Occipital lobe (tissue), 2 donors: ENCODE data around the gene NLRP5. TPM values are rescaled to one million over a fixed set of nuclear protein-coding genes. Genes with fewer than 3 reads are reported as not detected.

Experiments used
- DNase-seq: peaks from one replicate; lab custom pipeline; 2025; lab: John Stamatoyannopoulos, UW
- total RNA-seq: library from RNA; depleted of rRNA; stranded (reverse); fragments of >200 nt; gene quantifications from one replicate; pipeline ENCODE4 v1.2.3, GENCODE V29; 2014

Gene NLRP5
- total RNA-seq, 1 donor from 2014 or later: not detected

DNA sequence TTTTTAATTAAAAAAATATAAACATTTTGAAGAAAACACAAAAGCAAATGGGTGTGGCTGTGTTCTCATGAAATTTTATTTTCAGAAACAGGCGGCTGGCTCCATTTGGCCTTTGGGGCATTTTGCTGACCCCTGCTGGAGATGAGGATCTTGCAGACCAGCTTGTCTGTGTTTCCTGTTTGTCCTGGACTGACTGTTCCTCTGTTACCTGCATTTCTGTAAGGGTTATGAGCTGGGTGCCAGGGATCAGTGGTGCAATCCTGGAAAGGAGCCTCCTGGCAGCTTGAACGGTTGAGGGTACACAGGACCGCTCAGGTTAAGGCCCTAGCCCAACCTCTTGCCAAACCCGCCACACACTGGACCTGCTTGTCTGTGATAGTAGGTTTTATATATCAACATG is 84.6 kb downstream of the NLRP5 start:
- DNase-seq: no peak

DNA sequence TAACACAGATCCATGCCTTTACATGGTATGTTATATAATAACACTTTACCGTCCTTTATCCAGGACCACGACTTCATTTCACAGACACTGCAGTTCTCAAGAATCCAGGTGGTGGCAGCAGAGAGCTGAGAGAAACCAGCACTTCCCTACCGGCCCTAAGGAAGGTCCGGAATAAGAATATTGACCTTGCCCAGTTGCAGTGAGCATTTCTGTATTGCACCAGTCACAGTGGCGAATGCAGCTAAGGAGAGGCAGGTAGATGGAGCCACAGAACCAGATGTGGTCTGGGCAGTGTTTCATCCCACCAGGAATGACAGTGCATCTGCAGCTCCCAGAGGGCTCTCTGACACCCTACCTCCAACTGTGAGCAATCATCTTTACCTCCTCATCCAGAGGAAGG is 89.9 kb downstream of the NLRP5 start:
- DNase-seq: no peak

DNA sequence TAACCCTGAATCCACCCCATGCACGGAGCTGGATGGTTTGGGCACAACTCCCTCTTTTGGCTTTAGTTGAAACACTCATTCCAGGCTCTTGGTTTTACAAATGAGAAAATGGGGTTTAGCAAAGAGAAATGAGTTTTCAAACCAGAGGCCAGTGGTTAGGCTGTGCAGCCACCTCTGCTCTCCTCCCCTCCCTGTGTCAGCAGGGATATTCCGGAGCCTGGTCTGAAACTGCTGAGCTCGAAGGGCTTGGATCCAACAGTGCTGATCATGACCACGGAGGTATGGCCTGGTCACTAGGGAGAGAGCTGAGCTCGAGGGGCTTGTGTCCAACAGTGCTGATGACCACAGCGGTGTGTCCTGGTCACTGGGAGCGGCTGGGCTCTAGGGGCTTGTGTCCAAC is 93.0 kb downstream of the NLRP5 start:
- DNase-seq: no peak

DNA sequence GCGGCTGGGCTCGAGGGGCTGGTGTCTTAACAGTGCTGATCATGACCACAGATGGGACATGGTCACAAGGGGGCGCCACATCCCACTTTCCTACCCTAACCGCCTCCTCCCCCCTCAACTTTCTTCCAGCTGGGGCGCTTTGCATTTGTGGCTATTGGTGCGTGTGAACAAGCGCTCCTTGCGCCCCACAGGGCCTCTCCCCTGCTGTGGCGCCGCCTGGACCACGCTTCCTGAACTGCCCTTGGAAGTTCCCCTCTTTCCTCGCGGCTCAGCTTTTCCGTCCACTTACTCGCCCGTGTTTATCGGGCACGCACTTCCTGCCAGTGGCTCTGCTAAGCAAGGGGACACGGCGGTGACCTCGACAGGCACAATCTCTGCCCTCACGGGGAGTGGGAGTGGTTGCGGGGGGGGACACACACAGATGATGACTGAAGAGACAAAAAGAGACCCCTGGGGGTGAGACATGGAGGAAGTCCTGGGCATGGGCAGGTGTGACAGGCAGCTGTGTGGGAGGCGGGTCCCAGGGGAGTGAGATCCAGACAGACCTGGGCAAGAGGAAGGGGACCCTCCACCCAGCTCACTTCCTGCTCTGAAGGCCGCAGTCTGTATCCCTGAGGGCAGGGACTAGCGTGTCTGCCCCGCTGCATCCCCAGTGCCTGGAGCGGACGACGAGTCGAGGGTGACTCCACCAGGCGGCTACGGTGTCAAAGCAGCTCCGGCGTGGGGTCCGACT is 94.3 kb downstream of the NLRP5 start:
- DNase-seq: peak; percentile 28

DNA sequence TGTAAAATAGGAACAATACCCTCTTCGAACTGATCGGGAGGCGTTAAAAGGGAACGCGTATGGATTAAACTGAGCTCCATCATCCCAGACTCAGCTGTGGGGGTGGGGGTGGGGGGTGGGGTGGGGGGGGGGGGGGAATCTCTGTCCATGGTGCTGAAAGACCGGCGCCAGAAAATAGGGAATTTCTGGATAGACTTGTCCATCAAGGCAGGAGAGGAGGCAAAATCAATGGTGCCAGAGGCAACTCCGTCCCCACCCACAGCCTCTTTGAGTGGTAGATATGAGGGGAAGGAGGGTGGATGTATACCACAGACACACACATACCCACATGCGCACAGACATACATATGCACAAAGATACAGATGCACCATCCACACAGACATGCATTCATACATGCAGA is 97.1 kb downstream of the NLRP5 start:
- no peak for DNase-seq

DNA sequence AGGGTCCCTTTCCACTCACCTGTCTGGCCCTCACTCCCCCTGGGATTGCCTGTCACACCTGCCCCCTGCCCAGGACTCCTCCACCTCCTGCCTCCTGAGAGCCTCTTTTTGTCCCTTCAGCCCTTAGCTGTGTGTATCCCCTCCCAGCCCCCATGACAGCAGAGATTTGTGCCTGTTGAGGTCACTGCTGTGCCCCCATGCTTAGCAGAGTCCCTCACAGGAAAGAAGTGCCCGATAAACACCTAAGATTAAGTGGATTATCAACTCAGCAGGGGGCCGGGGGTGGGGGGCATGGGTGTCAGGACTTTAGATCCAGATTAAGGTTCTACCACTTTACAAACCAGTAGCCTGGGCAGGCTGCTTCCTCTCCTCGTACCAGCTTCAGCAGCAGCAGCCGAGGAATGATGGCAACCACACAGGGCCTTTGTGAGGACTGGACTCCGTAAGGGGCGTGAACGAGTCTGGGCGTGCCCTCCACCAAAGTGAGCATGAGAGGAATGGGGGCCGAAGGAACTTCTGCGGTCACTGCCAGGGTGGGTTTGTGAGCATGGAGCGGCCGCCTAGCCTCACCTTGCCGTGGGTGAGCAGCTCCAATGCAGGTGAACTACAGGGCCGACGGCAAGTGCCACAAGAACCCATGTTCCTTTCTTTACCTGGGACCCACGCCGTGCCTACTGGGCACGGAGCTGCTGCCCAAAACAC is 98.4 kb downstream of the NLRP5 start:
- no peak for DNase-seq

DNA sequence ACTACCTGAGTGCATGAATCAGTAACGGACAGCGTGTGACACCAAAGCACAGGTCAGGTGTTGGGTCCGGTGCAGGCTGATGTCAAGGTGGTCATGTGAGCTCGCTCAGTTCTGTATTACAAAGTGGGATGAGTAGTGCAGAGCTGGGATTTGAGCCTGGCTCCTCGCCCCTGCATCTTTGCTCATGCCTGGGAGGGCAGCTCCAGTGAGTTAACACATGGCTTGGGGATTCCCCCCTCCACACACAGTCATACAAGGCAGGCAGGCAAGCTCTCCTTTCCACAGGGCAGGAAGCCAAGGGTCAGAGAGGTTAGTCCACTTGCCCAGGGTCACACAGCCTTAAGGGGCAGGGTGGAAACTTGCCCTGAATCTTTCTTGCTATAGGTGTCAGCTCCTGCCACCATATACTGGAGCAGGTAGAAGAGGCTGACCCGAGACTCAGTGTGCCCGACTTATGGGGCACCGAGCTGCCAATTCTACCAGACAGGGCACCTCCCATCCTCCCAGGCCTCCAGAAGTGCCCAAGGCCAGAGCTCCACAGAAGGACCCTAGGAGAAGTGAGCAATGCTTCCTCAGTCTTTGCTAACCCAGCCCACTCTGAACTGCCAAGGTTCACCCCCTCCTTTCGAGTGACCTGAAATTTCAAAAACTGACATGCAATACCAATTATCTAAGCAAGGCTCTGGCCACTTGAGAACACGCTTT is 99.1 kb downstream of the NLRP5 start:
- no peak for DNase-seq

DNA sequence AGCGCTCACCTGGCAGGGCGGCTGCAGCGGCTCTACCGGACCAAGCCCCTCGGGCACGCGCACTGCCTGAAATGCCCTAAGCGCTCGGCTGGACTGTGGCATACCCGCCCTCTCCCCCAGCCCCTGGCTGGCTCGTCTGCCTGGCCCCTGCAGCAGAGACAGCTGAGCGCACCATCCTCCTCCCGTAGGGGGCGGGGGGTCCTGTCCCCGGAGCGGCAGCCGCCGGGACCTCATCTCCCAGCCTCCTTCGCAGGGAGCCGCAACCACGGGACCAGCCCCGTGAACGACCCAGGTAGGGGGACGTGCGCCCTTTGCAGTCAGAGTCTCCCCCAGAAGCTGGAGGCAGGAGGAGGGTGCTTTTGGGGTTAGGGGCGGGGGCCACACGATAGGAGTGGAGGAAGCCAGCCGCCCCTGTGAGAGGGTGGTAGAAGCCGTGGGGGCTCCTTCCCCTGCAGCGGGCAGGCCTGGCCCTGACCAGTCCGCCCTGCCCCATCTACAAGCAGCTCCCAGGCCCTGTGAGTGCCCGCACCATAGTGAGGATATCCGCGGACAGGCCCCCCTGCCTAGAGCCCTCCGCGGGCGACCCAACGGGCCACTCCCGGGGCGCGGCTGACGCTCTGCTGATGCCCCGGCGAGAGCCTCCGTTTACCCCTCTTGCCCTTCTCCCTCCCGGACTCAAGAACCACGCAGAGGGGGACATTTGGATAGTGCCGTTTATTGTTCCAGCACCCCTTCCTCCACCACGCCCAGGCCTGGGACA is 100.3 kb downstream of the NLRP5 start:
- DNase-seq: no peak

DNA sequence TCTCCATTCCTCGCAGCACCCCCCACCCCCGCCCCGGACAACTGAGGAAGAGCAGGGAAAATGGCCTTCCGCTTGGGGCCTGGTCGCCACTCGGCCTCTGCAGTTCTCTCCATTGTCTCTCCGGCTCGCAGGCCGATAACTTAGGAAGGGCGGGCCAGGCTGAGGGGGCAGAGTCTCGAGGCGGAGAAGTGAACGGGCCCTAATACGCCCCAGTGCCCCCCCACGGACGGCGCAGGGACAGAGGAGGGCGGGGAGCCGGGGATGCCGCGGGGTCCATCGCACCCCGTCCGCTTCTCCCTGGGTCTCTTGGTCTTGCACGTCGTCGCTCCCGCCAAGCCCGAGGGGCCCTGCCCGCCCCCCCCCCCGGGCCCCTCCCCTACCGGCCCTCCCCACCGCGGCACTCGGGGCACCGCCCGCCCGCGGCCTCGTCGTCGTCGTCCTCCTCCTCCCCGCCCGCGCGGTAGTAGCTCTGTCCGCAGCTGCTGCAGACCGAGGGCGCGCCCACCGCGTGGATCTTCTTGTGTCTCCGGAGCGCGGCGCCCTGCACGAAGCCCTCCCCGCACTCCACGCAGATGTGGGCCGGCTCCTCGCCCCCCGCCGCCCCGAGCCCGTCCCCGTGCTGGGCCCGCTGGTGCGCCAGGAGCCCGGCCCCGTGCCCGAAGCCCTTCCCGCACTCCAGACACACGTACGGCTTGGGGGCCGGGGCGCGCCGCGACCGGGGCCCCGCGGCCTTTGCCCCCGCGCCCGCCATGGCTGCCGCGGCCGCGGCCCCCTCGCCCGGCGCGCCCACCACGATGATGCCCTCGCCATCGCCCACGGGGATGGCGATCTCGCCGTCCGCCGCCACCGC is 101.3 kb downstream of the NLRP5 start:
- DNase-seq: no peak

DNA sequence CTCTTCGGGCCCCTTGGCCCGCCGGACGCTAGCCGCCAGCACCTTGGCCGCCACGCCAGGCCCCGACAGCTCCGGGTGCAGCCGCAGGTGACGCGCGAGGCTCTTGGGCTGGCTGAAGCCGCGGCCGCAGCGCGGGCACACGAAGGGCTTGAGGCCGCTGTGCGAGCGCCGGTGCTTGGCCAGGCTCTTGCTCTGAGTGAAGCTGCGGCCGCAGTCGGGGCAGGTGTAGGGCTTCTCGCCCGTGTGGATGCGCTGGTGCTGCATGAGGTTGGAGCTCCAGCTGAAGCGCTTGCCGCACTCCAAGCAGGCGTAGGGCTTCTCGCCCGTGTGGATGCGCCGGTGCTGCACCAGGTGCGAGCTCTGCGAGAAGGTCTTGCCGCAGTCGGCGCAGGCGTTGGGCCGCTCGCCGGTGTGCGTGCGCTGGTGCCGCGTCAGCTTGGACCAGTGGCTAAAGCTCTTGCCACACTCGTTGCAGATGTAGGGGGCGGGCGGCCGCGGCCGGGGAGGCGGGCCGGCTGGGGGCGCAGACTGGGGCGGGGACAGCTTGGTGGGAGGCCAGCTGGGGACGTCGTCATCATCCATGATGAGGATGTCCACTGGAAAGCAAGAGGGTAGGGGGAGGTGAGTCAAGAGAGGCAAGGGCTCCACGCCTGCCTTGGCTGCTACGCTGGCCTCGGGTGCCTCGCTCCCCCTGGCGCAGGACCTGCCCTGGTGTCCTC is 102.1 kb downstream of the NLRP5 start:
- DNase-seq: no peak

DNA sequence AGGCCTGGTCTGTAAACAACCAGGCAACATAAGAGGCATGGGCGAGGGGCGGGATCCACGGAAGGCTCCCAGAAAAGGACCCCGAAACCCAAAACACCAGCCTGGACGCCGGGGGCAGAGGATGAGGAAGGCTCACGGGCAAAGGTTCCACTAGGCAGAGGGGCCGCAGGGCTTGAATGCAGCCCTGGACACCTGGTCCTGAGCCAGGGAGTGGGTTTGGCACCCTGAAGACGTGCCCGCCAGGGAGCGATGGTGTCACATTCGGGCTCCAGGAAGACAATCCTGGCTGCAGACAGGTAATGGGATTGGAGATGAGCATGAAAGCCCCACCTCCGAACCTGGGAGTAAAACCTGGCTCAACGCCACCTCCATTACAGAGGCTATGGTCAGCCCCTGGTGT is 102.8 kb downstream of the NLRP5 start:
- DNase-seq: no peak

DNA sequence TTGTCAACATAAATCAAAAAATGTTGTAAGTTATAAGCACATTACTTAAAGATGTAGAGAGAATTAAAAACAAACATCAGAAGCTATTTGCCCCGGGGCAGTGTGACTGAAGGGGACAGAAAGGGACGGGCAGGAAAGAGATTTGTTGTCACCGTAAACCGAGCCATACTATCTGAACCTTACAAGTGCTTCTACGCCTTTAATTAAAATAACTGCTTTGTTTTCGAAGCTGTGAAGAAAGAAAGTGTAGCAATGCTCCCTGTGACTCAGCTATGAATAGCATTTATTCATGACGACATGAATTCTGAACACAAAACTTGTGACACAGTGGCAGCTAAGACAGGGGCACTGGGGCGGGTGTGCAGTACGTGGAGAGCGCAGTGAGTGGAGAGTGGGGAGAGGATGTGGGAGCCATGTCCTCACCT is 104.5 kb downstream of the NLRP5 start:
- DNase-seq: no peak

DNA sequence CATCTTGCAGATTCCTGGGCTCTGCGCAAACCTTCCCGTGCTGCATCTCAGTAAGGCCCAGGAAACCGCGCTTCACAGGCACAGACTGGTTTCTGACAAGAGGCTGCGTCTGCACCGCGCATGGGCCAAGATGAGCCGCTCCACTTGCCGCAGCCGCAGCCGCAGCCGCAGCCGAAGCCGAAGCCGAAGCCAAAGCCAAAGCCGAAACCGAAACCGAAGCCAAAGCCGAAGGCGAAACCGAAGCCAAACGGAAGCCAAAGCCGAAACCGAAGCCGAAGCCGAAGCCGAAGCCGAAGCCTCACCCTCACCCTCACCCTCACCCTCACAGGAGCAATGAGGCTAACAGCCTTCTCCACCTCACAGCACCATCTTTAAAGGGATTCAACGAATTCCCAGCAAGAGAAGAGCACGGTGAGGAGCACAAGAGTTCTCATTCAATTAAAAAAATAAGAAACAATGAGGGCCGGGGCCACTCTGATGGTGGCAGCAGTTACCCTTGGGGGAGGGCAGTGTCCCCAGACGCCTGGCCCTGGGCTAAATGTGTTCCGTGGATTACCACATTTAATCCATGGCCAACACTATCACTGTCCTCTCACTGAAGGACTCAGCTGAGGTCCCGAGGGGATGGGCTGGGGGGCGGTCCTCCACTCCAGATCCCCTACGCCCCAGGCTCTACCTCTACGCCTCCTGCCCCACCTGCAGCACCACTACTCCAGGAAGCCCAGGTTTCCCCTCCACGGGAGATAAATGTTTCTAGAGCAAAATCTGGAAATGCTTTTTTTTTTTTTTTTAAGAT is 105.4 kb downstream of the NLRP5 start:
- DNase-seq: no peak

DNA sequence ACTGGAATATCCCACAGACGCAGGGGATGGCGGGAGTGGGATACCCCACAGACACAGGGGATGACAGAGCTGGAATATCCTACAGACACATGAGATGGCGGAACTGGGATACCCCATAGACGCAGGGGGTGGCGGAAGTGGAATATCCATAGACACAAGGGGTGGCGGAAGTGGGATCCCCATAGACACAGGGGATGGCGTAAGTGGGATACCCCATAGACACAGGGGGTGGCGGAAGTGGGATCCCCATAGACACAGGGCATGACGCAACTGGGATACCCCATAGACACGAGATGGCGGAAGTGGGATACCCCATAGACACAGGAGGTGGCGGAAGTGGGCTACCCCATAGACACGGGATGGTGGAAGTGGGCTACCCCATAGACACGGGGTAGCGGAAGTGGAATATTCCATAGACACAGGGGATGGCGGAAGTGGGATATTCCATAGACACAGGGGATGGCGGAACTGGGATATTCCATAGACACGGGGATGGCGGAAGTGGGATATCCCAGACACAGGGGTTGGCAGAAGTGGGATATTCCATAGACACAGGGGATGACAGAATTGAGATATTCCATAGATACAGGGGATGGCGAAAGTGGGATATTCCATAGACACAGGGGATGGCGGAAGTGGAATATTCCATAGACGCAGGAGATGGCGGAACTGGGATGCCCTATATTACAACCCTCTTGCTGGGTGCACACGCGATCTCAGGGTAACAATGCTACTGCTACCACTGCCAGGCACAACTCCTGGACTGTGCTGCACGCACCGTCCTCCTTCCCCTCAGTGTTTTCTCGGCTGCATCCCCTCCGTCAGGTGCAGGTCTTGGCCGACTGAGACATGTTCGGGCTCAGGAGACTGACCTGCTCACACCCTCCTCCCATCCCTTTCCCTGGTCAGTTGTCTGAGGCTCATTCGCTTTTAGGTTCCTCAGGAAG is 106.4 kb downstream of the NLRP5 start:
- DNase-seq: no peak

DNA sequence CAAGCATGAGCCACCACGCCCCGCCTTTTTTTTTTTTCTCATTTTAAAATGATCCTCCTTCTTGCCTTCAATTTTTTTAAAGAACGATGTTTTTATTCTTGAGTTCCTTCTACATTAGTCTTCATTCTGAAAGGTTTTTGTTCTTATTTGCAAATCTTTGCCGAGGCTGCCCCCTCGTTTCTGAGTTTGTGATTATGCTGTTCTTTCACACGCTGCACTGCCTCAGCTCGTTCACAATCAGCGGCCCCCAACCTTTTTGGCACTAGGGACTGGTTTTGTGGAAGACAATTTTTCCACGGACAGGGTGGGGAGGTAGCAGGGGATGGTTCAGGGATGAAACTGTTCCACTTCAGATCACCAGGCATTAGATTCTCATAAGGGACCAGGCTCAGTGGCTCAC is 107.9 kb downstream of the NLRP5 start:
- DNase-seq: no peak

DNA sequence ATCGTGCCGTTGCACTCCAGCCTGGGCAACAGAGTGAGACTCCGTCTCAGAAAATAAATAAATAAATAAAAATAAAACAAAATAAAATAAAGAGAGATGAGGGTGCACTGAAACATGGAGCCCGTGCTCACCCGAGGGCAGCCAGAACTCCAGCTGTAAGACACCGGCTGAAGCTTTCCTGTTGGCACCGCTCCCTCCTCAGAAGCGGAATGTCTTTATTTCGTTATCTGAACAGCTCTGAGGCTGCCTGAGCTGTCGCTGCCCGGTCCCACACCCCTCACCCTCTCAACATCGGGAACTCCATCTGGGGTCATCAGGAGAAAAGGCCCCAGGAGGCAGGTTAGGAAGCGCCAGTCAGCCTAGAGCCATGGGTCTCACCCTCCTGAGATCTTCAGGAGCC is 110.1 kb downstream of the NLRP5 start:
- DNase-seq: no peak

DNA sequence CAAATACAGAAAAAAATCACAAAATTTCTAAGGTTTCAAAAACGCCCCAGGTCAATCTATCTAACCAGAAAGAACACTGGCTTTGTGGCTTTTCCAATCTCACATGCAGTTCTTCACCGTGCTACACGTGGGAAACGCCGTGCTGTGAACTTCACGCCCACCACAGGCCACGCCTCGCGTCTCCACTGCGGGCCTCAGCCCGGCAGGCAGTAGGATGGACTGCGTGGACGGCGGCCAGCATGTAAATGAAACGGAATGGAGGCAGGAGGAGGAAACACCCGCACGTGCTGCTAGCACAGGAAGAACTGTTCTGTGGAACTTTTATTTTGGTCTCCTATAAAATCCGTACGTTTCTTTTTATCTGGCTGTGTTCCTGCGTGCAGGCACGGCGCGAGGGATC is 110.7 kb downstream of the NLRP5 start:
- no peak for DNase-seq

DNA sequence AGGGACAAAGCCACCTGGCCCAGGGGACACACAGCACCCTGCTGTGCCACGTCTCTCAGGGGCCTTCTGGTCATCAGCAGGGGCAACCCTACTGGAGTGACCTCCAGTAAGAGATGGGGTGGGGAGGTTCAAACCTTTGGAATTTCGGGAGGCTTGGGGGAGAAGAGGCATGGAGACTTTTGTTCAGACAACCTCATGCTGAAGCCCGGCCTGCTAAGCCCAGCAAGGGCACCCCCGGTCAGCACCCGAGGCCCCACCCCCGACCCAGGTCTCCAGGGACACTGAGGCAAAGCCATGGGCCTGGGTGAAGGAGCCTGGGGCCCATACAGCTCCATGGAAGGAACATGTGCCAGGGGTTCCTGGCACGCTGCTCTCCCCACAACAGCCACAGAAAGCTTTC is 111.2 kb downstream of the NLRP5 start:
- DNase-seq: no peak
